ENCODE results near the gene BMI1. TPM values are rescaled to one million over a fixed set of nuclear protein-coding genes. Genes with fewer than 3 reads are reported as not detected.
"Not testable (repeated sequence)": the region's sequence is repeated elsewhere in the genome, so short reads cannot be mapped to it uniquely, and the experiment has no call there.

BMI1 gene
- total and polyA plus RNA-seq, 2 of the 4 experiments (the other 2 are of a cell fraction), result 19.7 to 25.8 TPM

GRCh38 chr10:22310012-22310411, 10.9 kb upstream of the BMI1 start:
- intact Hi-C loops (cut with micrococcal nuclease); H2BK5ac ChIP-seq (ENCODE audit: low read depth, low read length, poor library complexity, severe bottlenecking); ATAC-seq (ENCODE audit: low read depth); H3K9ac ChIP-seq (ENCODE audit: low read depth, low read length); H3K36me3 ChIP-seq (ENCODE audit: control insufficient read depth, insufficient read depth, low read length); H3K27ac ChIP-seq (ENCODE audit: insufficient read depth, low read length); H2BK120ac ChIP-seq (ENCODE audit: low read depth, low read length); H4K91ac ChIP-seq (ENCODE audit: insufficient read depth, low read depth, low read length); H3K18ac ChIP-seq (ENCODE audit: low read depth, low read length); H3K56ac ChIP-seq (ENCODE audit: extremely low read depth, insufficient read depth, low read length); H2AK5ac ChIP-seq (ENCODE audit: low read depth, low read length); H3K4ac ChIP-seq (ENCODE audit: low read depth, low read length); H4K8ac ChIP-seq (ENCODE audit: low read depth in 2 of 2, low read length in 2 of 2); H3K9me3 ChIP-seq (ENCODE audit: control insufficient read depth, insufficient read depth, low read length); H3K4me3 ChIP-seq (ENCODE audit: insufficient read depth, low read depth, low read length); H2BK15ac ChIP-seq (ENCODE audit: low read depth, low read length); H3K27me3 ChIP-seq (ENCODE audit: control insufficient read depth, insufficient read depth, low read length); BruUV-seq (replicated peaks); H2AFZ ChIP-seq (replicated peaks; ENCODE audit: low read length, poor library complexity); H3K4me2 ChIP-seq (ENCODE audit: low read depth, low read length); H3K79me1 ChIP-seq (ENCODE audit: low read depth in 1 of 2, low read length in 2 of 2); H3K9me1 ChIP-seq (ENCODE audit: insufficient read depth, low read length); CTCF ChIA-PET; dilution Hi-C loops (cut with HindIII; ENCODE audit: low sequenced_read_pairs, unreplicated experiment); H3K14ac ChIP-seq (replicated peaks; ENCODE audit: low read depth, low read length); H4K5ac ChIP-seq (ENCODE audit: low read depth, low read length); H3K23ac ChIP-seq (ENCODE audit: low read depth, low read length); H2AK9ac ChIP-seq (replicated peaks; ENCODE audit: low read depth, low read length, poor library complexity); H2BK20ac ChIP-seq (ENCODE audit: low read depth, low read length); H4K20me1 ChIP-seq (ENCODE audit: insufficient read depth, low read length); H3K4me1 ChIP-seq (ENCODE audit: control insufficient read depth, insufficient read depth, low read length); DNase-seq: not testable (repeated sequence)
- in situ Hi-C loops (cut with MboI; ENCODE audit: low sequenced_read_pairs), result loop anchor here (10.0 to 25.0 kb wide), 3 partner anchors 305 to 798 kb away; partner anchors contain the start of gene DNAJC1
- POLR2A ChIA-PET (ENCODE audit: unreplicated experiment), result interaction anchor here (0.6 kb wide), 1 partner anchor 126 kb away, joined by 7 read pairs; no protein-coding TSS in a partner anchor
- WGBS, 2 experiments (ENCODE audit: extremely low coverage in 2 of 2, insufficient read length in 1 of 2), result 100% methylated on average over 2 of the region's 10 CpGs; no CpG with 5 or more reads in 1 of the 2 experiments
